ENCODE measurements around the gene TNS2.
"Not testable (repeated sequence)": the region's sequence is repeated elsewhere in the genome, so short reads cannot be mapped to it uniquely, and the experiment has no call there.

The TNS2 gene

GRCh38 chr12:53082637-53083175 is 32.8 kb downstream of the TNS2 start:
- in situ Hi-C loops (cut with MboI; ENCODE audit: low sequenced_read_pairs): no loop called here

DNA sequence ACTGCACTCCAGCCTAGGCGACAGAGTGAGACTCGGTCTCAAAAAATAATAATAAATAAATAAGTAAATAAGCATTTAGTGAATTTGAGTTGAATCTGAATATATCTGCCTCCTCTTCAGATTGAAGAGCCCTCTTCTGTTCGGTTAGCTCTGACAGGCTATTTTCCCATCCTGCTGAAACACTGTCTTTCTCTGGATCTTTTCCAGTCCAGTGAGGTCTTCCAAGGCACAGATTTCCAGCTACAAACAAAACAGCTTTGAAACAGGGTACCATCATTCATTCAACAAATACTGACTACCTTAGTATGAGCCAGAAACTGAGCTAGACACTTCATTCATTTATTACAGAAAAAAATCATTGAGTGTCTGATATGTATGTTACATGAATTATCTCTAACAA is 36.5 kb downstream of the TNS2 start:
- in situ Hi-C loops (cut with MboI; ENCODE audit: low sequenced_read_pairs): no loop called here

DNA sequence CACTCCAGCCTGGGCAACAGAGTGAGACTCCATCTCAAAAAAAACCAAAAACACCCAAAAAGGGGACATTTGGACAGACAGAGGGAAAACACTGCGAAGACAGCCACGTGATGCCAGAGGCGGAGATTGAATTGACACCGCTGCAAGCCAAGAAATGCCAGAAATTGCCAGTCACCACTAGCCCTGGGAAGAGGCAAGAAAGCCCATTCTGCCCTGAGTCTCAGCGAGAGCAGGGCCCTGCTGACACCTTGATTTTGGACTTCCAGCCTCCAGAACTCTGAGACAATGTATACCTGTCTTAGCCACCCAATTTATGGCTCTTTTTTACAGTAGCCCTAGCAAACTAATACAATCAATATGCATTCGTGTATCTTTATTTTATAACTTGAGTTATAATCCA is 40.2 kb downstream of the TNS2 start:
- in situ Hi-C loops (cut with MboI; ENCODE audit: low sequenced_read_pairs): no loop called here

DNA sequence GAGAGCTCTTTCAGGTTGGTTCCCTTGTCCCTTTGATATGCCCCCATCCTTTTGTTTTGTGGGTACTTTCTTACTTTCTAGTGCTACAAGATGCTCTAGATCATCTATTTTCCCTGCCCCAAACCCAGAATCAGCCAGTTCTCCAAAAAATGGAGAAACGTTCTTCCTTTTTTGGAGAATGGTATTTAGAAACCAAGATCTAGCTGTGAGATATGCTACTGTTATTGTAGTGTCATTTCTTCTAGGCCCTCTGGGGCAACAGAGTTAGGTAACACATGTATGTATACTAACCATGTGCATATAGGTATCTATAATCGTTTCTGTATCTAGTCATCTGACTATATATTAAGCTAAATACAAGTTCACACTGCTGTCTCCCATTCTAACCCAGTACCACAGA is 40.7 kb downstream of the TNS2 start:
- in situ Hi-C loops (cut with MboI; ENCODE audit: low sequenced_read_pairs): no loop called here

DNA sequence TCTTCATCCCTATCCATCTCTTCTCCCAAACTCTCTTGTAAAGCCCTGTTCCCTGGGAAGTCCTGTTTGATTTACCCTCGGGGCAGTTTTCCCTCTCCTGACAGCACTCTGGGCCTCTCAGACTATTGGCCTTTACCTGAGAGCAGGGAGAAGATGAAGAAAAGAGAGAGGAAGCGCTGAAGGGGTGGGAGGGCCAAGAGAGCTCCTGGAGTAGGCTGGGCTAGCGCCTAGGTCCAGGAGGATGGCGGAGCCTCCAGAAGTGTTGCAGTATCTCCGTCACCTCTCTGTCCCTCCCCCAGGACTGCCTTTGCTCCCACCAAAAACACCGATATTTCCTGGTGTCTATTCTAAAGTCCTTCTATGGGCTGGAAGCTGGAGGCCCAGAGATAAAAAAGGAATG is 41.9 kb downstream of the TNS2 start:
- in situ Hi-C loops (cut with MboI; ENCODE audit: low sequenced_read_pairs): no loop called here

GRCh38 chr12:53093777-53094393 is 44.0 kb downstream of the TNS2 start:
- in situ Hi-C loops (cut with MboI; ENCODE audit: low sequenced_read_pairs): no loop called here

DNA sequence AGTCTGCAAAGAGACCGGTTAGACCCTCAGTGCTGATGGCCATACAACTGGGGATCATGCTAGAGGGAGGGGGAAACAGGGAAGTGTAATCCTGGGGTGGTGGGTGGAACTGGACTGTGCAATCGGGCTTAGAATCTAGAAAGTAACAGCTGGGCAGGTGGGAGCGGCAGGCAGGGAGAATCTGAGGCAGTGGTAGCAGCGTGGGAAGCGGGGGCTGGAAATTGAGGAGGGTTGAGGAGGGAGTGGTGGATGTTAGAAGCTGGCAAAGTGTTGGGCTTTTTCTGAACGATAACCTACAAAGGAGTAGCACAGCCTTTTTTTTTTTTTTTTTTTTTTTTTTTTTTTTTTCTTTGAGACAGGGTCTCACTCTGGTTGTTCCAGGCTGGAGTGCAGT is 44.5 kb downstream of the TNS2 start:
- in situ Hi-C loops (cut with MboI; ENCODE audit: low sequenced_read_pairs): no loop called here

- in situ Hi-C loops (cut with MboI; ENCODE audit: low sequenced_read_pairs): not testable (repeated sequence)
Measured at GRCh38 chr12:53094796-53095595, 45.1 kb downstream of the TNS2 start.

DNA sequence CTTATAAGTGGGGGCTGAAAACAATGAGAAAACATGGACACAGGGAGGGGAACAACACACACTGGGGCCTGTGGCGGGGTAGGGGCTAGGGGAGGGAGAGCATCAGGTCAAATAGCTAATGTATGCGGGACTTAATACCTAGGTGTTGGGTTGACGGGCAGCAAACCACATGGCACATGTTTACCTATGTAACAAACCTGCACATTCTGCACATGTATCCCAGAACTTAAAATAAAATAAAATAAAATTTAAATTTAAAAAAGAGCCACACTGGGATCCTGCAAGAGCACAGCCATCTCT is 45.7 kb downstream of the TNS2 start:
- in situ Hi-C loops (cut with MboI; ENCODE audit: low sequenced_read_pairs): not testable (repeated sequence)

GRCh38 chr12:53096089-53096741 is 46.4 kb downstream of the TNS2 start:
- in situ Hi-C loops (cut with MboI; ENCODE audit: low sequenced_read_pairs): no loop called here

DNA sequence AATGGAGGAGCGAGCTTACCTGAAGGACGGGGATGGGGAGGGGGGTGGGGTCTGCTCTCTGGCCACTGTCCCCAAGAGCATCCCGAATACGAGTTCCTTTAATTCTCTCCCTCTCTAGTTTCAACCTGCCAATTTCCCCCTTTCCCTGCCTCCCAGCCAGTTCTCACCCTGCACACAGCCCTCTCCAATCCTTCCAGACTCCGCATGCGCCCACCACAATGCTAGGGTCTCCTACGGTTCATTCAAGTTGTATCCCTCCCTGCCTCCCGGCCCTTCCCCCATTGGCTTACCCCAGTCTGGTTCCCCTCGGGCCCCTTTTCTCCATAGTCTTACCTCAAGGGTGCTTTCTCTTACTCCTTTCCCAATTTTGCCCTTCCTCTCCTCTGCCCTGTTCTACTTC is 46.9 kb downstream of the TNS2 start:
- in situ Hi-C loops (cut with MboI; ENCODE audit: low sequenced_read_pairs): no loop called here

DNA sequence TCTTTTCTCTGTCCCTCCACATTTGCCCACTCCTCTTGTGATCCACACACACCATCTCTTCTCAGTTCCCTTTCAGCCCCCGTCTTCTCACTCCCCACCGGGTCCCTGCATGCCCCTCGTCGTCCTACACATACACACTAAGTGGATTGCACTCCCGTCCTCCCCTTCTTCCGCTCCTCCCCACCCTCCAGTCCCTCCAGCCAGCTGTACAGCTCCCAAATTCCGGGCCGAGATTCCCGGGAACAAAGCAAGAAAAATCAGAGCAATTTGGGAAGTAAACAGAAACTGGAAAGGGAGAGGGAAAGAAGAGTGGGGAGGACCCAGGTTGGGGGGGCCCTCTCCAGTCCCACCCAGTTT is 47.3 kb downstream of the TNS2 start:
- in situ Hi-C loops (cut with MboI; ENCODE audit: low sequenced_read_pairs): no loop called here

GRCh38 chr12:53097564-53098353 is 47.9 kb downstream of the TNS2 start, which contains the start of gene IGFBP6:
TSS of gene IGFBP6 (plus strand) at chr12:53097667. CDS start at chr12:53097718, 51 bp downstream.
- in situ Hi-C loops (cut with MboI; ENCODE audit: low sequenced_read_pairs): no loop called here

GRCh38 chr12:53098354-53098981 is 48.6 kb downstream of the TNS2 start:
- in situ Hi-C loops (cut with MboI; ENCODE audit: low sequenced_read_pairs): no loop called here

- in situ Hi-C loops (cut with MboI; ENCODE audit: low sequenced_read_pairs): no loop called here
Measured at GRCh38 chr12:53099071-53099882, 49.4 kb downstream of the TNS2 start.

DNA sequence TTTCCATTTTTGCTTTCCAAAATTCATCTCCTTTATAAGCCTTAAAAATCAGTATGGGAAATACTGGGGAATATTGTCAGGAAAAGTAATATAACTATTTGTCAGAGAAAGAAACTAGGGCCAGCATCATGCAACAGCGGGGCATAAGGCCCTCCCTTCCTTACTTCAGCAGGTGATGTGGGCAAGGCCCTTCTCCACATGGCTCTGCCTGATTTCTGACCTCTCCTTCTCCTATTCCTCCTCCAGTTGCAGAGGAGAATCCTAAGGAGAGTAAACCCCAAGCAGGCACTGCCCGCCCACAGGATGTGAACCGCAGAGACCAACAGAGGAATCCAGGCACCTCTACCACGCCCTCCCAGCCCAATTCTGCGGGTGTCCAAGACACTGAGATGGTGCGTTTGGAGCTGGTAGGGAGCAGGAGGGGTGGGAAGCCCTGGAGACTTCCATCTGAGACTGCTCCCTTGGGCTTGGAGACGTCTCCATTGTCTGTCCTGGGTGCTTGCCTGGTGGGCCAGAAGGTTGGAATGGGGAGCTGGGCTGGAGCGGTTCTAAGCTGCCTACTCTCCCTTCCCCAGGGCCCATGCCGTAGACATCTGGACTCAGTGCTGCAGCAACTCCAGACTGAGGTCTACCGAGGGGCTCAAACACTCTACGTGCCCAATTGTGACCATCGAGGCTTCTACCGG is 50.7 kb downstream of the TNS2 start:
- in situ Hi-C loops (cut with MboI; ENCODE audit: low sequenced_read_pairs): no loop called here

GRCh38 chr12:53101266-53101665 is 51.4 kb downstream of the TNS2 start:
- in situ Hi-C loops (cut with MboI; ENCODE audit: low sequenced_read_pairs): no loop called here

GRCh38 chr12:53101931-53102781 is 52.3 kb downstream of the TNS2 start:
- in situ Hi-C loops (cut with MboI; ENCODE audit: low sequenced_read_pairs): no loop called here

All from HL-60/S4 treated with retinoic acid at 250 ng/mL for 4 days and 3 days (cell line).